ENCODE data around the gene ZNF710. TPM values are rescaled to one million over a fixed set of nuclear protein-coding genes. Genes with fewer than 3 reads are reported as not detected.

Gene ZNF710
- total and polyA plus RNA-seq, 12 donors: 4.1 to 59.0 (median 15.5) TPM

DNA sequence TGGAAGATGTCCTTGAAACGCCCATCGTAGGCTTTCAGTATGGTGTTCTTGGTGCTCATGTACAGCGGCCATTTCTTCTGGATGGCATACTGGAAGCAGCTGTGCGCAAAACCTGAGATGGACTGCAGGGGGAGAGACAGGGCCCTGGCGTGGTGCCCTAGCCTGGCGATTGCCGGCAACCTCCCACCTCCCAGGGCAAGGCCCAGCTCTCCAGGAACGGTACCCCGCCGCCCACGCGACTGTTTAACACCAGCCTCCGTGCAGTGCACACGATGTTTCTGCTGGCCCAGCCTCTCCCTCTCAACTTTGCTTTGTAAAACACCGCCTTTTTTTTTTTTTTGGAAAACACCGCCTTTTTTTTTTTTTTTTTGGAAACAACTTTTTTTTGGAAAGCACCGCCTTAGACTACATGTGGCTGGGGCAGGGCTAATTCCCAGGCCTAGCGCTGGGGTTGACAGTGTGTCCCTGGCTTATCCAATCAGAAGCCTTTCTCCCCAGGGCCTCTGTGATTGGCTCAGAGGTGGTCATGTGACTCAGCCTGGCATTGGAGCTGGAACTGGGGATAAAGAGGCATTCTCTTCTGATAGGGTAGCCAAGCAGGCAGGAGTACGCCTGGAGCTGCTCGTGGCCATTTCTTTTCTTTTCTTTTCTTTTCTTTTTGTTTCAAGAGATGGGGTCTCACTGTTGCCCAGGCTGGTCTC, 86.5 kb downstream of the ZNF710 start:
- intact Hi-C loops (cut with DNase I): loop anchor here (5.0 to 10.0 kb wide), 3 partner anchors 183 to 343 kb away; no protein-coding TSS in a partner anchor
- Histone ChIP-seq H3K36me3 (replicated peaks in 1 of 2) (peaks cover 0 to 23% of the 10 kb centered on the region in 2 donors), H3K4me1 (replicated peaks in 1 of 2) (no peaks in the 10 kb centered on the region), H3K4me3 (no peak overlapping the region), H3K9me3 (replicated peaks in 1 of 3) (no peaks in the 10 kb centered on the region), H3K27ac (no peak overlapping the region), H3K27me3 (no peaks in the 10 kb centered on the region)
- DNase-seq: no peak
- 79 to 91% (median 82%) methylated on average over 19 to 20 of the region's 20 CpGs for WGBS, 4 donors
- TF ChIP-seq POLR2A (IDR thresholded peaks at IDR 0.05): no peak
- TF ChIP-seq, protein P1, sequence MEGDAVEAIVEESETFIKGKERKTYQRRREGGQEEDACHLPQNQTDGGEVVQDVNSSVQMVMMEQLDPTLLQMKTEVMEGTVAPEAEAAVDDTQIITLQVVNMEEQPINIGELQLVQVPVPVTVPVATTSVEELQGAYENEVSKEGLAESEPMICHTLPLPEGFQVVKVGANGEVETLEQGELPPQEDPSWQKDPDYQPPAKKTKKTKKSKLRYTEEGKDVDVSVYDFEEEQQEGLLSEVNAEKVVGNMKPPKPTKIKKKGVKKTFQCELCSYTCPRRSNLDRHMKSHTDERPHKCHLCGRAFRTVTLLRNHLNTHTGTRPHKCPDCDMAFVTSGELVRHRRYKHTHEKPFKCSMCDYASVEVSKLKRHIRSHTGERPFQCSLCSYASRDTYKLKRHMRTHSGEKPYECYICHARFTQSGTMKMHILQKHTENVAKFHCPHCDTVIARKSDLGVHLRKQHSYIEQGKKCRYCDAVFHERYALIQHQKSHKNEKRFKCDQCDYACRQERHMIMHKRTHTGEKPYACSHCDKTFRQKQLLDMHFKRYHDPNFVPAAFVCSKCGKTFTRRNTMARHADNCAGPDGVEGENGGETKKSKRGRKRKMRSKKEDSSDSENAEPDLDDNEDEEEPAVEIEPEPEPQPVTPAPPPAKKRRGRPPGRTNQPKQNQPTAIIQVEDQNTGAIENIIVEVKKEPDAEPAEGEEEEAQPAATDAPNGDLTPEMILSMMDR (IDR thresholded peaks at IDR 0.05): no peak

DNA sequence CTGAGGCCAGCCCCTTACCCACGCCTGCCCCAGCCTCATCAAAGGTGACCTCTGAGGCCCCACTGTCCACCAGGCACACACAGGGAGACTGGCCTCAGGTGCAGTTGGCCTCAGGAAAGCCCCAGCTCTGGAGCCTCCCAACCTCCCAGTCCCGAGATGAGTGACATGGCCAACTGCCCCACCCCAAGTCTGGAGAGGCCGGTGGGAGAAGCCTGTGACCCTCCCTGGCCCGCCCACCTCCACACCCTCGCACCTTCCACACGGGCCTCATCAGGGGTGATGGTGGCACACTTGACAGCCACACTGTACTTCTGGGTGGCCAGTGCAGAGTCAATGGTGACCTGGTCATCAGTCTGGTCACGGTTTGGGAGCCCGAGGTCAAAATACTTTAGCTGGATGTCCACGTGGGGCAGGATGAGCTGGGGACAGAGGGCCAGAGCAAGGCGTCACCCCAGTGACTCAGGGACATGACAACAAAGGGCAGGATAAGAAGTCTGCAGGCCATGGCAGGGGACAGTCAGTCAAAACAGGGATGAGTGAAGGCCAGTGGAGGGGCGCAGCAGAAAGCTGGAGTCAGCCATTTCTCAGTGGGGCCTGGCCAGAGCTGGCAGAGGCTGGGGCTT, 89.2 kb downstream of the ZNF710 start:
- Histone ChIP-seq H3K4me1 (replicated peaks in 1 of 2) (no peaks in the 10 kb centered on the region), H3K27ac (no peak overlapping the region), H3K4me3 (no peak overlapping the region), H3K36me3 (replicated peaks in 1 of 2) (peaks cover 0 to 8% of the 10 kb centered on the region in 2 donors), H3K27me3 (no peaks in the 10 kb centered on the region), H3K9me3 (replicated peaks in 1 of 3) (no peaks in the 10 kb centered on the region)
- no peak for TF ChIP-seq POLR2A (IDR thresholded peaks at IDR 0.05)
- TF ChIP-seq, protein P1 (IDR thresholded peaks at IDR 0.05): no peak
- intact Hi-C loops (cut with DNase I): no loop called here
- 71 to 91% (median 84%) methylated on average over 5 to 11 of the region's 11 CpGs for WGBS, 4 donors
- DNase-seq: no peak

DNA sequence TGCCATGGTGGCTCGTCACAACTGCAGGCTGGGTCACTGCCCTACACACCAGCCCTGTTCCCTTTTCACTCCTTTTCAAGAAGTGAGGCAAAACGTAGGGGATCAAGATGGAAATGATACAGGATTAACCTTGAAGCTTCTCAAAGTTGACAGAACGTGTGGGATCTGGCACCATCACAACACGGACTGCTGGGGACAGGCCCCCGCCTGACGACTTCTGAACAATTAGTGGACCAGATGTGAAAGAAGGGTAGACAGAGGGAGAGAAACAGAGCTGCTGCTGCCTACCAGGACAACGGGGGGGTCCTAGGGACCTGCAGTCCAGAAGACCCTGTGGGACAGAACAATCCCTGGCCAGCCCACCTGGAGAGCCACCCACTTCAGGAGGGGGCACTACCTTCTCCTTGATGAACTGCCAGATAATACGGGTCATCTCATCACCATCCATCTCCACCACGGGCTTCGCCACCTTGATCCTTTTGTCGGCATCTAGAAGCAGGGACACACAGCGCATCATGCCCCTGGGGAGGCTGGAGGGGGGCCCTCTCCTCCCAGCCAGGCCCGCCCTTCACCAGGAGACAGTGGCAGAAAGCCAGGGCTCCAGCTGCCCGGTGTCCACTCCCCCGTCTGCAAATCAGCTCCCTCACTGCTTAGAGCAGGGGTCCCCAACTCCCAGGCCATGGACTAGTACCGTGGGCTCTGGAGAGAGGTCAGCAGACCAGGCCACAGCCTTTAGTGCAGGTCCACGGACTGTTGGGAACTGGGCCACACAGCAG, 90.2 kb downstream of the ZNF710 start:
- no peaks in the 10 kb centered on the region for H3K9me3 ChIP-seq (replicated peaks in 1 of 3)
- WGBS, 4 donors: 81 to 91% (median 87%) methylated on average over 15 to 17 of the region's 17 CpGs
- no peak for DNase-seq
- H3K4me3 ChIP-seq: no peak overlapping the region
- H3K27me3 ChIP-seq: no peaks in the 10 kb centered on the region
- TF ChIP-seq, protein P1 (IDR thresholded peaks at IDR 0.05): no peak
- TF ChIP-seq POLR2A (IDR thresholded peaks at IDR 0.05): no peak
- no peak overlapping the region for H3K27ac ChIP-seq
- intact Hi-C loops (cut with DNase I): no loop called here
- H3K4me1 ChIP-seq (replicated peaks in 1 of 2): no peaks in the 10 kb centered on the region
- peaks cover 0 to 8% of the 10 kb centered on the region in 2 donors for H3K36me3 ChIP-seq (replicated peaks in 1 of 2)

DNA sequence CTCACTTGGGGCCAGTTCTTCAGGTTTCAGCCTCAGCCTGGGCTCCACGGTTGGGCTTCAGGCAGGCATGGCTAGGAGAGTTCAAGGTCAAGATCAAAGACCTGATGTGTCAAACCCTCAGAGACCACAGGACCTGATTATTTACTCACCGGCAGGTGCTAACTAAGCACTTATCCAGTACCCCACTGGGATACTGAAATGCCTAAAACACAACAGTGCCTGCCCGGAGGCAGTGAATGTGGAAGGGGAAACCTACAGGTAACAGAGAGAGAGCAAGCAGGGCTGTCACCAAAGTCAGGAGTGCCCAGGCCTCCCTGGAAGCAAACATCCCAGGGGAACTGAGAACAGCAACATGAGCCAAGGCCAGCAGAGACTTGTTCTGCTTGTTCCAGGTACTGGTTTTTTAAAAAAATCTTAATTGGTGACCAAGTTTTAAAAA, 94.4 kb downstream of the ZNF710 start:
- TF ChIP-seq, protein P1 (IDR thresholded peaks at IDR 0.05): no peak
- intact Hi-C loops (cut with DNase I): no loop called here
- Histone ChIP-seq H3K36me3 (replicated peaks in 1 of 2) (no peaks in the 10 kb centered on the region), H3K4me1 (replicated peaks in 1 of 2) (peaks cover 0 to 18% of the 10 kb centered on the region in 2 donors), H3K4me3 (no peak overlapping the region), H3K27ac (no peak overlapping the region), H3K9me3 (replicated peaks in 1 of 3) (no peaks in the 10 kb centered on the region), H3K27me3 (no peaks in the 10 kb centered on the region)
- 46 to 57% (median 54%) methylated on average over 3 of the region's 3 CpGs for WGBS, 4 donors
- DNase-seq: peak in 1 of 7 donors; percentile 14

All from adrenal gland (tissue), 12 donors.